ENCODE data around the gene NXT2. TPM values are rescaled to one million over a fixed set of nuclear protein-coding genes. Genes with fewer than 3 reads are reported as not detected.

Gene NXT2
- 1 to 10 TPM; 6.4 to 7.9 (median 6.9) TPM for total RNA-seq
- total RNA-seq (2013), result 13.1 TPM
- total RNA-seq, result 7.8 to 31.7 (median 11.6) reads per million in 29 experiments

GRCh38 chrX:109536439-109537323 lies at the start of gene NXT2:
Gene NXT2, plus strand, starts transcription at chrX:109536844. Its CDS starts 163 bp downstream, at chrX:109537007.
- no peaks in the 10 kb centered on the region for H3K9me3 ChIP-seq
- Mint-ChIP-seq H3K9me3 (no peaks in the 10 kb centered on the region), H3K27me3 (peaks cover 11 to 19% of the 10 kb centered on the region in 2 donors), H3K4me1 (peaks cover 6 to 25% (median 12%) of the 10 kb centered on the region in 3 donors), H3K4me3 (peak within 1 kb of the TSS; percentile 88 to 91 (median 89)), H3K36me3 (no peaks in the 10 kb centered on the region), H3K27ac (peak within 1 kb of the TSS; percentile 99)
- peak; percentile 99 to 100 (median 99) for ATAC-seq (replicated peaks in 1 of 4)
- H3K27me3 ChIP-seq (replicated peaks in 1 of 2; ENCODE audit: control insufficient read depth in 2 of 2, extremely low read depth in 1 of 2, insufficient read depth in 2 of 2, low read length in 1 of 2), result no peaks in the 10 kb centered on the region
- peak within 1 kb of the TSS; percentile 84 for H3K27ac ChIP-seq (ENCODE audit: low read length)
- no peaks in the 10 kb centered on the region for H3K36me3 ChIP-seq (ENCODE audit: control insufficient read depth in 2 of 2, extremely low read depth in 1 of 2, insufficient read depth in 1 of 2, low read length in 1 of 2)
- peak within 1 kb of the TSS; percentile 58 to 67 for H3K4me3 ChIP-seq (ENCODE audit: control insufficient read depth in 1 of 2, extremely low read depth in 1 of 2, low read length in 1 of 2)
- 0% methylated on average over 21 of the region's 43 CpGs for WGBS (ENCODE audit: insufficient coverage)
- peaks cover 2% of the 10 kb centered on the region in 2 experiments for H3K4me1 ChIP-seq (ENCODE audit: control insufficient read depth in 1 of 2, extremely low read depth in 1 of 2, insufficient read depth in 2 of 2, low read length in 2 of 2)
- ChIA-PET POLR2A (interaction anchor here in 1 of 2 donors (0.6 to 0.9 kb wide), 4 partner anchors 160 to 1908 kb away, joined by 3 to 4 read pairs (median 4); partner anchors contain the start of gene PRPS1), CTCF (no interaction called here)
- DNase-seq, result peak; percentile 54 to 90 (median 81)

- H3K4me3 Mint-ChIP-seq, result no peak overlapping the region
- no peaks in the 10 kb centered on the region for H3K27me3 ChIP-seq (replicated peaks in 1 of 2; ENCODE audit: control insufficient read depth in 2 of 2, extremely low read depth in 1 of 2, insufficient read depth in 2 of 2, low read length in 1 of 2)
- no CpG with 5 or more reads among the region's 4 CpGs for WGBS (ENCODE audit: insufficient coverage)
- no peaks in the 10 kb centered on the region for H3K4me1 ChIP-seq (ENCODE audit: control insufficient read depth in 1 of 2, extremely low read depth in 1 of 2, insufficient read depth in 2 of 2, low read length in 2 of 2)
- no peaks in the 10 kb centered on the region for H3K9me3 Mint-ChIP-seq
- ATAC-seq (replicated peaks in 1 of 4) (no peak), DNase-seq (no peak)
- ChIA-PET POLR2A (no interaction called here), CTCF (no interaction called here)
- H3K27me3 Mint-ChIP-seq, result peaks cover 2 to 24% of the 10 kb centered on the region in 2 donors
- no peaks in the 10 kb centered on the region for H3K36me3 Mint-ChIP-seq
- H3K27ac ChIP-seq (ENCODE audit: low read length), result no peak overlapping the region
- no peaks in the 10 kb centered on the region for H3K9me3 ChIP-seq
- H3K4me3 ChIP-seq (ENCODE audit: control insufficient read depth in 1 of 2, extremely low read depth in 1 of 2, low read length in 1 of 2), result no peak overlapping the region
- no peaks in the 10 kb centered on the region for H3K36me3 ChIP-seq (ENCODE audit: control insufficient read depth in 2 of 2, extremely low read depth in 1 of 2, insufficient read depth in 1 of 2, low read length in 1 of 2)
- no peaks in the 10 kb centered on the region for H3K4me1 Mint-ChIP-seq
- no peak overlapping the region for H3K27ac Mint-ChIP-seq
Measured at GRCh38 chrX:109487640-109488039, 49.0 kb upstream of the NXT2 start.

- ATAC-seq (replicated peaks in 1 of 4), result no peak
- no peaks in the 10 kb centered on the region for H3K27me3 ChIP-seq (replicated peaks in 1 of 2; ENCODE audit: control insufficient read depth in 2 of 2, extremely low read depth in 1 of 2, insufficient read depth in 2 of 2, low read length in 1 of 2)
- no peaks in the 10 kb centered on the region for H3K36me3 Mint-ChIP-seq
- WGBS (ENCODE audit: insufficient coverage), result no CpG with 5 or more reads among the region's 2 CpGs
- ChIA-PET CTCF (interaction anchor here in 1 of 2 donors (0.7 kb wide), 1 partner anchor 186 kb away, joined by 4 read pairs; no protein-coding TSS in a partner anchor), POLR2A (no interaction called here)
- no peaks in the 10 kb centered on the region for H3K4me1 ChIP-seq (ENCODE audit: control insufficient read depth in 1 of 2, extremely low read depth in 1 of 2, insufficient read depth in 2 of 2, low read length in 2 of 2)
- no peak overlapping the region for H3K4me3 Mint-ChIP-seq
- H3K9me3 Mint-ChIP-seq, result no peaks in the 10 kb centered on the region
- H3K9me3 ChIP-seq, result no peaks in the 10 kb centered on the region
- H3K27me3 Mint-ChIP-seq, result peaks cover 0 to 17% of the 10 kb centered on the region in 2 donors
- H3K27ac Mint-ChIP-seq, result no peak overlapping the region
- no peak overlapping the region for H3K4me3 ChIP-seq (ENCODE audit: control insufficient read depth in 1 of 2, extremely low read depth in 1 of 2, low read length in 1 of 2)
- no peak overlapping the region for H3K27ac ChIP-seq (ENCODE audit: low read length)
- H3K36me3 ChIP-seq (ENCODE audit: control insufficient read depth in 2 of 2, extremely low read depth in 1 of 2, insufficient read depth in 1 of 2, low read length in 1 of 2), result no peaks in the 10 kb centered on the region
- H3K4me1 Mint-ChIP-seq, result no peaks in the 10 kb centered on the region
- DNase-seq, result no peak
Measured at GRCh38 chrX:109489174-109489573, 47.5 kb upstream of the NXT2 start.

- no peaks in the 10 kb centered on the region for H3K36me3 ChIP-seq (ENCODE audit: control insufficient read depth in 2 of 2, extremely low read depth in 1 of 2, insufficient read depth in 1 of 2, low read length in 1 of 2)
- H3K27me3 Mint-ChIP-seq, result peaks cover 3 to 35% of the 10 kb centered on the region in 2 donors
- H3K4me1 ChIP-seq (ENCODE audit: control insufficient read depth in 1 of 2, extremely low read depth in 1 of 2, insufficient read depth in 2 of 2, low read length in 2 of 2), result no peaks in the 10 kb centered on the region
- no CpG with 5 or more reads among the region's 1 CpG for WGBS (ENCODE audit: insufficient coverage)
- H3K9me3 ChIP-seq, result no peaks in the 10 kb centered on the region
- no peak overlapping the region for H3K4me3 ChIP-seq (ENCODE audit: control insufficient read depth in 1 of 2, extremely low read depth in 1 of 2, low read length in 1 of 2)
- POLR2A ChIA-PET, result no interaction called here
- no peak for ATAC-seq (replicated peaks in 1 of 4)
- no peak for DNase-seq
- H3K9me3 Mint-ChIP-seq, result no peaks in the 10 kb centered on the region
- H3K27ac Mint-ChIP-seq, result no peak overlapping the region
- CTCF ChIA-PET, result no interaction called here
- no peaks in the 10 kb centered on the region for H3K36me3 Mint-ChIP-seq
- no peaks in the 10 kb centered on the region for H3K27me3 ChIP-seq (replicated peaks in 1 of 2; ENCODE audit: control insufficient read depth in 2 of 2, extremely low read depth in 1 of 2, insufficient read depth in 2 of 2, low read length in 1 of 2)
- H3K27ac ChIP-seq (ENCODE audit: low read length), result no peak overlapping the region
- H3K4me3 Mint-ChIP-seq, result no peak overlapping the region
- H3K4me1 Mint-ChIP-seq, result no peaks in the 10 kb centered on the region
Measured at GRCh38 chrX:109498434-109498833, 38.2 kb upstream of the NXT2 start.

- Histone ChIP-seq H3K27me3 (replicated peaks in 1 of 2; ENCODE audit: control insufficient read depth in 2 of 2, extremely low read depth in 1 of 2, insufficient read depth in 2 of 2, low read length in 1 of 2) (no peaks in the 10 kb centered on the region), H3K36me3 (ENCODE audit: control insufficient read depth in 2 of 2, extremely low read depth in 1 of 2, insufficient read depth in 1 of 2, low read length in 1 of 2) (no peaks in the 10 kb centered on the region), H3K27ac (ENCODE audit: low read length) (no peak overlapping the region), H3K4me1 (ENCODE audit: control insufficient read depth in 1 of 2, extremely low read depth in 1 of 2, insufficient read depth in 2 of 2, low read length in 2 of 2) (no peaks in the 10 kb centered on the region), H3K4me3 (ENCODE audit: control insufficient read depth in 1 of 2, extremely low read depth in 1 of 2, low read length in 1 of 2) (no peak overlapping the region), H3K9me3 (no peaks in the 10 kb centered on the region)
- ChIA-PET POLR2A (no interaction called here), CTCF (no interaction called here)
- DNase-seq (no peak), ATAC-seq (replicated peaks in 1 of 4) (no peak)
- Mint-ChIP-seq H3K4me3 (no peak overlapping the region), H3K36me3 (no peaks in the 10 kb centered on the region), H3K9me3 (no peaks in the 10 kb centered on the region), H3K27ac (no peak overlapping the region), H3K4me1 (no peaks in the 10 kb centered on the region), H3K27me3 (peaks cover 3 to 30% of the 10 kb centered on the region in 2 donors)
- WGBS (ENCODE audit: insufficient coverage), result no CpG with 5 or more reads among the region's 3 CpGs
Measured at GRCh38 chrX:109501176-109501575, 35.5 kb upstream of the NXT2 start.

GRCh38 chrX:109508915-109509314 lies 27.7 kb upstream of the NXT2 start:
- H3K4me1 Mint-ChIP-seq, result no peaks in the 10 kb centered on the region
- POLR2A ChIA-PET, result no interaction called here
- ATAC-seq (replicated peaks in 1 of 4), result no peak
- H3K27me3 Mint-ChIP-seq, result peaks cover 28 to 34% of the 10 kb centered on the region in 2 donors
- Histone ChIP-seq H3K27me3 (replicated peaks in 1 of 2; ENCODE audit: control insufficient read depth in 2 of 2, extremely low read depth in 1 of 2, insufficient read depth in 2 of 2, low read length in 1 of 2) (no peaks in the 10 kb centered on the region), H3K27ac (ENCODE audit: low read length) (no peak overlapping the region), H3K4me3 (ENCODE audit: control insufficient read depth in 1 of 2, extremely low read depth in 1 of 2, low read length in 1 of 2) (no peak overlapping the region), H3K9me3 (no peaks in the 10 kb centered on the region), H3K4me1 (ENCODE audit: control insufficient read depth in 1 of 2, extremely low read depth in 1 of 2, insufficient read depth in 2 of 2, low read length in 2 of 2) (no peaks in the 10 kb centered on the region), H3K36me3 (ENCODE audit: control insufficient read depth in 2 of 2, extremely low read depth in 1 of 2, insufficient read depth in 1 of 2, low read length in 1 of 2) (no peaks in the 10 kb centered on the region)
- H3K4me3 Mint-ChIP-seq, result no peak overlapping the region
- no peak overlapping the region for H3K27ac Mint-ChIP-seq
- CTCF ChIA-PET, result interaction anchor here in 1 of 2 donors (0.5 kb wide), 1 partner anchor 88 kb away, joined by 3 read pairs; no protein-coding TSS in a partner anchor
- no peaks in the 10 kb centered on the region for H3K9me3 Mint-ChIP-seq
- DNase-seq, result no peak
- no peaks in the 10 kb centered on the region for H3K36me3 Mint-ChIP-seq

Measured in T-cell (primary cell).